Measurements from ENCODE around the gene SMIM20.

DNA sequence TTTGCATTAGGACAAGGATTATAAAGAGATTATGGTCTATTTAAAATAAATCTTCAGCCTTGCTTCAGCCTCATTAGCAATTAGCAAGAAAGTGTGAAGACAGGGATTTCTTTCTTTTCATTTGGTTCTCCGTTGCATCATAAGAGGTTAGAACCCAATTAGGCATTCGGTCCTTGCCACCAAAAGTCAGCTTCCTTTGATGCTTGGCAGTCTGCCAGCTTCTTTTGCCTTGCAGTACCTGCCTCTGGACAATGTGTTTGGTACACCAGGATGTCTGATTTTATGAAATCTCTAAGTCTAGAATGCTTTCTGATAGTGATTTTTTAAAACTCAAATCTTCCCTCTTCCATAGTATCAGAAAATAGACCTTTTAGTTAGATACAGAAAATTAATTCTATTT is 12.4 kb downstream of the SMIM20 start:
- no peak for TF ChIP-seq CTCF (IDR thresholded peaks at IDR 0.05)
- TF ChIP-seq POLR2AphosphoS5 (IDR thresholded peaks at IDR 0.05) = no peak
- TF ChIP-seq POLR2A (IDR thresholded peaks at IDR 0.05) = no peak
- TF ChIP-seq EP300 (IDR thresholded peaks at IDR 0.05) = no peak
